NT2/D1 (cell line): Measurements from ENCODE around the gene SOCS3.

Source experiments
- SUZ12 ChIP-seq: IDR thresholded peaks from 2 replicates; pipeline ENCODE4 v1.6.1; 2011; ENCODE audit not compliant: insufficient read length, insufficient read depth; ENCODE audit errors: extremely low read depth
- YY1 ChIP-seq: IDR thresholded peaks from 2 replicates; pipeline ENCODE4 v1.6.1; 2011; ENCODE audit not compliant: insufficient read length, insufficient read depth
- ZNF274 ChIP-seq: IDR thresholded peaks from 2 replicates; pipeline ENCODE4 v1.6.1; 2011; ENCODE audit warnings: mild to moderate bottlenecking, low read depth, low read length

DNA sequence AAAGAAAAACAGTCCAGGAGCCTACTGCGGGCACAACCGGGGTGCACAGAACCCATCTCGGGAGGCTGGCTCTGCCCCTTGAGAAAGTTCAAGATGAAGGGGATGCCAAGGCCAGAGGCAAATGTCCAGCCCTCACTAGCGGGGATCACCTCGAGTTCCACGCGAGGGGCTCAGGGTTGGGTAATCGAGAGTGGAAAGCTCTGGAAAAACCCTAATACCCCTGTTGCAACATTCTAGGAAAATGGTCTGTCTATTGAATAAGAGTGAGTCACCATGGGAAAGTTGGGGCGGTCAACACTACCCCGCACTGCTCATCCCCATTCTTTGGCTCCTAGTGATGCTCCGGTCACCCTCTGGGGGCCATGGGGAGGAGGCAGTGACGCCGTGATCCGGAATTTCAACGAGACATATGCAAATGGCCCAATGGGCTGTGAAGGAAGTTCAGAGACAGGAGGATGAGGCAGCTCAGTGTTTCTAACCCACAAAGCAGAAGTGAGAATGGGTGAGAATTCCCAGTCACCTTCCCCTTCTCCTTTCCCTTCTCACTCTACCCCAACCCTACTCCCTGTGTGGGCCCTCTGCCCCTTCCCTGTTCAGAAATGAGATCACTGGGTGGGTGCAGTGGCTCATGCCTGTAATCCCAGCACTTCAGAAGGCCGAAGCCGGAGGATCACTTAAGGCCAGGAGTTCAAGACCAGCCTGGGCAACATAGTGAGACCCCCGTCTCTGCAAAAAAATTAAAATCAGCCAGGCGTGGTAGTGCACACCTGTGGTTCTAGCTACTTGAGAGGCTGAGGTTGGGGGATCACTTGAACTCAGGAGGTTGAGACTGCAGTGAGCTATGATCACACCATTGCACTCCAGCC, 22.4 kb downstream of the SOCS3 start:
- no peak for TF ChIP-seq SUZ12
- TF ChIP-seq YY1 = no peak
- TF ChIP-seq ZNF274 = no peak
